ENCODE results near the gene CTNNA3.
"Not testable (repeated sequence)": the region's sequence is repeated elsewhere in the genome, so short reads cannot be mapped to it uniquely, and the experiment has no call there.

The CTNNA3 gene

GRCh38 chr10:67602268-67602950 lies 93.6 kb downstream of the CTNNA3 start:
- no peak for DNase-seq (ENCODE audit: low spot score)

- DNase-seq (ENCODE audit: low spot score) = no peak
These were observed 96.4 kb downstream of the CTNNA3 start for GRCh38 chr10:67599597-67599996.

GRCh38 chr10:67596641-67597040 lies 99.4 kb downstream of the CTNNA3 start:
- no peak for DNase-seq (ENCODE audit: low spot score)

- DNase-seq (ENCODE audit: low spot score) = no peak
These were observed 108.2 kb downstream of the CTNNA3 start for GRCh38 chr10:67587771-67588170.

- no peak for DNase-seq (ENCODE audit: low spot score)
These were observed 120.5 kb downstream of the CTNNA3 start for GRCh38 chr10:67575532-67575931.

- no peak for DNase-seq (ENCODE audit: low spot score)
These were observed 122.5 kb downstream of the CTNNA3 start for GRCh38 chr10:67573484-67573883.

GRCh38 chr10:67571503-67571902 lies 124.5 kb downstream of the CTNNA3 start:
- DNase-seq (ENCODE audit: low spot score) = no peak

- DNase-seq (ENCODE audit: low spot score) = not testable (repeated sequence)
These were observed 137.7 kb downstream of the CTNNA3 start for GRCh38 chr10:67558311-67558710.

GRCh38 chr10:67553254-67553653 lies 142.7 kb downstream of the CTNNA3 start:
- no peak for DNase-seq (ENCODE audit: low spot score)

GRCh38 chr10:67550838-67551402 lies 145.1 kb downstream of the CTNNA3 start:
- DNase-seq (ENCODE audit: low spot score) = no peak

- no peak for DNase-seq (ENCODE audit: low spot score)
These were observed 145.9 kb downstream of the CTNNA3 start for GRCh38 chr10:67550046-67550445.

GRCh38 chr10:67549390-67549789 lies 146.6 kb downstream of the CTNNA3 start:
- DNase-seq (ENCODE audit: low spot score) = no peak

GRCh38 chr10:67541411-67541810 lies 154.6 kb downstream of the CTNNA3 start:
- DNase-seq (ENCODE audit: low spot score) = no peak

- DNase-seq (ENCODE audit: low spot score) = no peak
These were observed 156.7 kb downstream of the CTNNA3 start for GRCh38 chr10:67539312-67539711.

- no peak for DNase-seq (ENCODE audit: low spot score)
These were observed 158.1 kb downstream of the CTNNA3 start for GRCh38 chr10:67537906-67538305.

GRCh38 chr10:67533376-67533775 lies 162.6 kb downstream of the CTNNA3 start:
- DNase-seq (ENCODE audit: low spot score) = no peak

- DNase-seq (ENCODE audit: low spot score) = not testable (repeated sequence)
These were observed 165.0 kb downstream of the CTNNA3 start for GRCh38 chr10:67530990-67531389.

- DNase-seq (ENCODE audit: low spot score) = no peak
These were observed 168.6 kb downstream of the CTNNA3 start for GRCh38 chr10:67527351-67527750.

- no peak for DNase-seq (ENCODE audit: low spot score)
These were observed 174.4 kb downstream of the CTNNA3 start for GRCh38 chr10:67521546-67521945.

GRCh38 chr10:67520924-67521520 lies 175.0 kb downstream of the CTNNA3 start:
- no peak for DNase-seq (ENCODE audit: low spot score)

- no peak for DNase-seq (ENCODE audit: low spot score)
These were observed 176.6 kb downstream of the CTNNA3 start for GRCh38 chr10:67519434-67519833.

- no peak for DNase-seq (ENCODE audit: low spot score)
These were observed 177.2 kb downstream of the CTNNA3 start for GRCh38 chr10:67518756-67519155.

- no peak for DNase-seq (ENCODE audit: low spot score)
These were observed 178.0 kb downstream of the CTNNA3 start for GRCh38 chr10:67518043-67518442.

GRCh38 chr10:67506757-67507091 lies 189.3 kb downstream of the CTNNA3 start:
- DNase-seq (ENCODE audit: low spot score) = no peak

Data from ecto neural progenitor cell (in vitro differentiated cells).